Ecto neural progenitor cell (in vitro differentiated cells): ENCODE results near the gene ARL5A.

ENCODE experiments used
- DNase-seq: peaks from one replicate; pipeline ENCODE4 v3.0.0-alpha.2; 2018; ENCODE audit warnings: low spot score

The ARL5A gene

DNA sequence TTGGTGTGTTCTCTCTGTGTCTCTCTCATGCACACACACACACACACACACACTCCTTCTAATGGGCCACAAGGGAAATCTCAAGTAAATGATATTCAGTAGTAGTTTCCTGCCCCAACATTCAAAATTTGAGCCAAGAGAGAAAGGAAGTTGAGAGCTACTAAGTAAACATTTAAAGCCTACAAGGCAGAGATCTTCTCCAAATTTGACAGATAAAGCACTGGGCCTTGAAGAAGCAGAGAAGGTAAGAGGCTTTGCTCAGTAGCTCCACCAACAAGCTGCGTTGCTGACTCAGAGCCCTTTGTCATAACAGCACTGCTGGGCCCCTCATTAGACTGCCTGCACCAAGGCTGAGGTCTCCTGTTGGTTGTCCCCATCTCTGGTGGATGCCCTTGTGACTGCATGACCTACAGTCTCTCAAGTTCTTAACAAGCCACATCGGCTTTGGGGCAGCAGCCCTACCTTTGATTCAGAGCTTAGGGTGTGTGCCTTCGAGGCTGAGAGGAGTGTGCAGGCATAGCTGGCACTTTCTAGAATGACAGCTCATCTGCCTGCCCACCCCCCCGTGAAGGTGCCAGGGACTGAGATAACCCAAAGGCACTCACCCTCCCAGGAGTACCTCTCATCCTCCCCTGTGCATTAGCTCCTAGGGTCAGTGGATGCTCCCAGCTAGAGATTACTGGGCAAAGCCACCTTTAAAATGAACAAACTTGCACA is 61.6 kb downstream of the ARL5A start:
- DNase-seq: no peak

DNA sequence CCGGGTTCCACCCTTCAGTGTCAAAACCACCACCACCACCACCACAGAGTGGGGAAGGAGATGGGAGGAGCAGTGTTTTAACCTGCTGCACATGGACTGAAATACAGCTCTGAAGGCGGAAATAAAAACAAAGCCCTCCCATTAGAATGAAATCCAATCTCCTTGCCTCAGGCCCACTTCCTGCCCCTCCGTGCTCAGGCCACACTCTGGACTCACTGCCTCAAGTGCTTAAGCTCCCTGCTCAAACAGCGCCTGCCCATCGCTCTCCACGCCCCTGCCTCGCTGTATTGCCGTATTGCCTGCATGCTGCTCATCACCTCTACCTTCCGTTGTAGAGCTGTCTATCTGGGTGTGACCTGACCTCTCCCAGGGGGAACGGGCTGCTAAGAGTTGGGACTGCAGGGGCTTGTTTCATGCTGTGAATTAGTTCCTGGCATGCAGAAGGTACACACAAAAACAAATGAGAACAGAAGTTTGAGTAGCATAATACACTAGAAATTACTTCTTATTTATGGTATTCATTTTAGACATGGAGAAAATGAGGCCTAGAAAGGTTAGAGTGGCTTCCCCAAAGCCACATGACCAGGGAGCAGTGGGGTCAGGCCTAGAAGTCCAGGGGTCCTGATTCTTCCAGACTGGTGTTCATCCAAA is 62.3 kb downstream of the ARL5A start:
- no peak for DNase-seq

DNA sequence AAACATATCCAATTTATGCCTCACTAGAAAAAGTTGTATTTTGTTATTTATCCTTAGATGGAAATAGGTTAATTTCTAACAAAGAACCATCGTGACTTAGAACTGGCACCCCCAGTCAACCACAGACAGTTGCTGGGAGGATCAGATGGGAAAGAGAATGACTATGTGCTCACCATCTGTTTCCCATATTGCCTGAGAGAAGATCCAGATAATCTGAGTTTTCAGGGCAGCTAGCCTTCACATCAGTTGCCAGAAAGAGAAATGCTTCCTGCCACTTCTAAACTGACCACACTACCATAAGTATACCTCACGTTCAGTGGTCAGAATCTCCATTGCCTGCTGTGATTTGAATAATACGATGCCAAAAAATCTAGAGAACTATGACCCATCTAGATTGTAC is 65.5 kb downstream of the ARL5A start:
- no peak for DNase-seq

DNA sequence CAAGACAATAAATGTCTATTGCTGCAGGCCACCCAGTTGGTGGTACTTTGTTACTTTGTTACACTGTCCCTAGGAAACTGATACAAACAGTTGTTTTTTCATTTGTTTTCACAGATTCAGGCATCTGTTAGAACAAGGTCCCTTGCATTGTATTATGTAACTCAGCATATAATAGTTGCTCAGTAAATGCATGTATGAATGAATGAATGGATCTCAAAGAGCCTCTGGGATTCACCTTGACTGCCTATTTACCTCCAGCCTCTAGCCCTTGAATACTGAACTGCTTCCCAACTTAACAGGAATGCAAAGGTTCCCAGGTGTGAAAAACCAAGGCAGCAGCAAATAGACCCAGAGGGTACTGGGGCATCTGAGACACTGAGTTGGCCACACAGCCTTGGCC is 66.5 kb downstream of the ARL5A start:
- DNase-seq: no peak

DNA sequence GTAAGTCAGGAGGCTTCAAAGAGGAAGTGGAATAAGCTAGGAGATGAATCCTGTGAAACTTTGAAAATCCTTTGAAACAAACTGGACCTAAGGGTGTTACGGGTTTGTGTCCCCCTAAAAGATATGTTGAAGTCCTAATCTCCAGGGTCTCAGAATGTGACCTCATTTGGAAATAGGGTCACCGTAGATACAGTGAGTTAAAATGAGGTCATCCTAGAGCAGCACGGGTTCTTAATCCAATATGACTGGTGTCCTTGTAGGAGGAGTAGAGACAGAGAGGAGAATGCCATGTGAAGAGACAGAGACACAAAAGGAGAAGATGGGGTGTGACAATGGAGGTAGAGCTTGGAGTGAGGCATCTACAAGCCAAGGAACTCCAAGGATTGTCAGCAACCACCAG is 67.0 kb downstream of the ARL5A start:
- no peak for DNase-seq

DNA sequence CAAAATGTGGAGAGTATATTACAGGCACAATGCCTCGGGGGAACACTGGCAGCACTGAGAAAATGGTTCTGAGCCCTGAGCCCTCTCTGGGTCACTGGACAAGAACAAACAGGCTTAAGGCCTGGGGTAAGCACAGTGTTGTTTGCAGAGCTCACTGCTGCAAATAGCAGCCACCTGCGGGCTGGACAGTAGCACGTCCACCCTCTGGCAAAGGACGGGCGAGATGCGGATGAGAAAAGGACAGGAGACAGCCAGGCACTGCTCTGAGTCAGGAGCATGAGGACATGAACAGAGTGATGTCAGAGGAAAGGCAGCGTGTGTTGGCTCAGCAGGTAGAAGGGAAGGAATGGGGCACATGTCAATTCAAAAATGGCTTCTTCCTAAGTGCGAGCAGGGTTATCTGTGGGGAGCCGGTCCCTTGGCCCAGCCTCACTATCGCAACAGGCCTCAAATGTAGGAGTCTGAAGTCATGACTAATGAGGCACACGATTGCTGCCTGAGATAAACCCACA is 68.0 kb downstream of the ARL5A start:
- peak; percentile 65 for DNase-seq

DNA sequence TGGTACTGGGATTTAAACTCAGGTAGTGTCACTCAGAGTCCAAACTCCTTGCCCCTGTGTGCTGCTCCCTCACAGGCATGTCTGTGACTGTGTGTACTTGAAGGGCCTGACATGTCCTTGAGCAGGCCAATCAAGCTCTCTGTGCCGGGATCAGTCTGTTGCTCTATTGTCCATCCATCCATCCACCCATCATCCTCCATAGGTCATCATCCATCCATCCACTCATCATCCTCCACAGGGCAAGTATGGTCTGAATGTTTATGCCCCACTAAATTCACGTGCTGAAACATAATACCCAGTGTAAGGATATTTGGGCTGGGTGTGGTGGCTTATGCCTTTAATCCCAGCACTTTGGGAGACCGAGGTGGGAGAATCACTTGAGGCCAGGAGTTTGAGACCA is 69.5 kb downstream of the ARL5A start:
- DNase-seq: no peak

GRCh38 chr2:151757861-151758260 is 70.4 kb downstream of the ARL5A start:
- DNase-seq: no peak

DNA sequence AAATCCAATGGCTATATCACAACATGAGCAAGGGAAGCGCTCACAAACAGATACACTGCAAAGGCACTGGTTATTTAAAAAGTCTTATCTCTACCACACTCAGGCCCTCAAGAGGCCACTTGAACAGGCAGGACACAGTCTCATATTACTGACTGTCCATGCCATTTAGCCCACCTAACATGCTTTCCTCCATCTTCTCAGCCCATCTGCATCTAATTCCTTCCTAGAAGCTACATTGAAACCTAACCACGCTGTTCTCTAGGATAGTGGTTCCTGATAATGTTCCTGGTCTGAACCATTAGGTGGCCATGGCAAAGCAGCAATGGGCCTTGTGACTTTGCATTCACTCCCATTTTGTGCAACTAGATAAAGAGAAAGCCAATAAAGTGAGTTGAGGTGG is 71.4 kb downstream of the ARL5A start:
- DNase-seq: no peak

- no peak for DNase-seq
Measured at GRCh38 chr2:151754253-151754897, 73.8 kb downstream of the ARL5A start.

GRCh38 chr2:151753540-151753939 is 74.7 kb downstream of the ARL5A start:
- no peak for DNase-seq
